SK-N-MC (cell line): ENCODE measurements around the gene CD1C.

Experiments
- DNase-seq: peaks from one replicate; pipeline ENCODE4 v3.0.0-alpha.2; 2011; ENCODE audit warnings: low read depth, low spot score
- H3K27ac ChIP-seq: fragments of 200-600 bp; sonication (generic); 2 replicates; pipeline ENCODE4 v1.5.1; 2016; ENCODE audit warnings: mixed run types
- H3K36me3 ChIP-seq: fragments of 200-600 bp; sonication (generic); 2 replicates; pipeline ENCODE4 v1.6.1; 2017; ENCODE audit warnings: antibody characterized with exemption, low read length, mixed read lengths; ENCODE audit not compliant: insufficient read depth
- H3K4me3 ChIP-seq: fragments of 200-600 bp; sonication (generic); 2 replicates; pipeline ENCODE4 v1.5.1; 2016
- H3K9ac ChIP-seq: fragments of 200-600 bp; sonication (generic); 2 replicates; pipeline ENCODE4 v1.8.0; 2017; ENCODE audit warnings: mixed run types, mixed read lengths; ENCODE audit not compliant: insufficient read length
- H3K9me3 ChIP-seq: fragments of 200-600 bp; sonication (generic); 2 replicates; pipeline ENCODE4 v1.6.1; 2017; ENCODE audit warnings: low read depth, mild to moderate bottlenecking, antibody characterized with exemption, low read length, moderate library complexity, mixed read lengths
- EZH2 ChIP-seq: fragments of 200-600 bp; sonication (generic); IDR thresholded peaks from one replicate; pipeline ENCODE4 v1.6.1; 2017; ENCODE audit warnings: antibody characterized with exemption
- FOXP2 ChIP-seq: optimal IDR thresholded peaks from 2 replicates; pipeline ENCODE3; 2011; ENCODE audit warnings: mild to moderate bottlenecking, moderate library complexity; ENCODE audit not compliant: insufficient read depth; ENCODE audit errors: extremely low read length, control extremely low read depth
- POLR2AphosphoS5 ChIP-seq: IDR thresholded peaks from 2 replicates; pipeline ENCODE4 v1.6.1; 2012; ENCODE audit warnings: mild to moderate bottlenecking, low read depth, low read length, borderline replicate concordance

Gene CD1C

GRCh38 chr1:158295791-158296190, 6.1 kb downstream of the CD1C start:
- Histone ChIP-seq H3K27ac (no peak overlapping the region), H3K9me3 (no peaks in the 10 kb centered on the region), H3K36me3 (no peaks in the 10 kb centered on the region), H3K4me3 (no peak overlapping the region), H3K9ac (no peak overlapping the region)
- TF ChIP-seq FOXP2 (no peak), EZH2 (no peak), POLR2AphosphoS5 (no peak)
- no peak for DNase-seq

- no peak overlapping the region for H3K4me3 ChIP-seq
- H3K9ac ChIP-seq, result no peak overlapping the region
- DNase-seq, result no peak
- no peak overlapping the region for H3K27ac ChIP-seq
- TF ChIP-seq POLR2AphosphoS5, result no peak
- TF ChIP-seq FOXP2, result no peak
- TF ChIP-seq EZH2, result no peak
- H3K36me3 ChIP-seq, result no peaks in the 10 kb centered on the region
- no peaks in the 10 kb centered on the region for H3K9me3 ChIP-seq
These were observed 20.9 kb downstream of the CD1C start for GRCh38 chr1:158310623-158311022.

GRCh38 chr1:158311066-158311465, 21.3 kb downstream of the CD1C start:
- H3K9ac ChIP-seq, result no peak overlapping the region
- TF ChIP-seq EZH2 (no peak), POLR2AphosphoS5 (no peak)
- no peak overlapping the region for H3K4me3 ChIP-seq
- no peak overlapping the region for H3K27ac ChIP-seq
- H3K36me3 ChIP-seq, result no peaks in the 10 kb centered on the region
- no peaks in the 10 kb centered on the region for H3K9me3 ChIP-seq
- DNase-seq, result no peak

GRCh38 chr1:158323866-158324265, 34.1 kb downstream of the CD1C start:
- no peak overlapping the region for H3K27ac ChIP-seq
- DNase-seq, result no peak

DNA sequence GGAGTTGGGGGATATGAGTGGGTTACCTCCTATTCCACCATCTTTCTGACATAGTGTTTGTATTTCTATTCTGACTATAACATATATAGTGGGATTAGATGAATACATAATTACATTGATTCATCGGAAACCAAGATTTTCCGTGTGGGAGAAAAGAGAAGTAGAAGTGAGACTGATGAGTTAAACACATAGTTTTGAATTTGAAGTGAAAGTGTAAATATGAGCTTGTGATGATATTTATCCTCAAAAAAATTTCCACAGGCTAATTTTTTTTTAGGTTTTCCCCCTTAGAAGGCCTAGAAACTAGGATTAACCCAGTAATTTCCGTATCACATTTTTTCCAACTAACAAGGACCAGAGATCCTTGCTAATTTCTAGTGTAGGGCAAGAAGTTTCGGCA, 34.7 kb downstream of the CD1C start:
- Histone ChIP-seq H3K27ac (no peak overlapping the region), H3K4me3 (no peak overlapping the region), H3K9ac (no peak overlapping the region), H3K36me3 (no peaks in the 10 kb centered on the region), H3K9me3 (no peaks in the 10 kb centered on the region)
- TF ChIP-seq EZH2 (no peak), POLR2AphosphoS5 (no peak)
- DNase-seq, result no peak

More at GRCh38 chr1:158323866-158324265, 34.1 kb downstream of the CD1C start:
- Histone ChIP-seq H3K9me3 (no peaks in the 10 kb centered on the region), H3K4me3 (no peak overlapping the region), H3K9ac (no peak overlapping the region), H3K36me3 (no peaks in the 10 kb centered on the region)
- TF ChIP-seq FOXP2, result no peak
- no peak for TF ChIP-seq POLR2AphosphoS5
- TF ChIP-seq EZH2, result no peak

DNA sequence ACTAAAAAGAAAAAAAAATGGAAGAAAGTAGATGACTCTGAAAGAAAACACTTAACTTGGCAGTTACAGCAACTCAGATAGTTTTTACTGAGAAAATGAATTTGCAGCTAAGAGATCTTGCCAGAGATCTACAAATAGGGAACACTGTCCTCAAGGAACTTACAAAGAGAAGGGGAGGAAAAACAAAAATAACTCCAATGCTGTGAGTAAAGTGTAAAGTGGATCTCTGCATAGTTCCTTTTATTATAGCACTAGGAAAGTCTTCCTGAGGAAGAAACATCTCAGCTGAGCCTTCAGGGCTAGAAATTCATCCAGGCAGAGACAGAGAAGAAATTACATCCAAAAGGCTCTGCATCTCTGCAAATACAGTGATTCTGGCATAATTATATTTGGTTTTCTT, 37.8 kb downstream of the CD1C start:
- Histone ChIP-seq H3K36me3 (no peaks in the 10 kb centered on the region), H3K27ac (no peak overlapping the region), H3K9me3 (no peaks in the 10 kb centered on the region), H3K4me3 (no peak overlapping the region), H3K9ac (no peak overlapping the region)
- no peak for DNase-seq
- TF ChIP-seq EZH2 (no peak), POLR2AphosphoS5 (no peak), FOXP2 (no peak)

DNA sequence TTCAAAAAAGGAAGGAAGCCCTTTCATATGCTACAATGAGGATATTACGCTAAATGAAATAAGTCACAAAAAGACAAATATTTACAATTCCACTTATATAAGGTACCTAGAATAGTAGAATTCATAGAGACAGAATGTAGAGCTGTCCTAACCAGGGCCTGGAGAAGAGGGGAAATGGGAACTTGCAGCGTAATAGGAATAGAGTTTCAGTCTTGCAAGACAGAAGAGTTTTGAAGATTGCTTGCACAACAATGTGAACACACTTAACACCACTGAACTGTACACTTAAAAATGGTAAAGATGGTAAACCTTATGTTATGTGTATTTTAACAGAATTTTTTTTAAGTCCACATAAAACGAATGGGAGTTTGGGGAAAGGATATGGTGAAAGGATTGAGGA, 38.7 kb downstream of the CD1C start:
- Histone ChIP-seq H3K9me3 (no peaks in the 10 kb centered on the region), H3K9ac (no peak overlapping the region), H3K4me3 (no peak overlapping the region), H3K36me3 (no peaks in the 10 kb centered on the region), H3K27ac (no peak overlapping the region)
- no peak for DNase-seq
- no peak for TF ChIP-seq POLR2AphosphoS5
- TF ChIP-seq FOXP2, result no peak
- no peak for TF ChIP-seq EZH2

GRCh38 chr1:158329300-158329699, 39.6 kb downstream of the CD1C start:
- Histone ChIP-seq H3K9me3 (no peaks in the 10 kb centered on the region), H3K9ac (no peak overlapping the region), H3K27ac (no peak overlapping the region), H3K4me3 (no peak overlapping the region), H3K36me3 (no peaks in the 10 kb centered on the region)
- no peak for TF ChIP-seq EZH2
- TF ChIP-seq FOXP2, result no peak
- no peak for TF ChIP-seq POLR2AphosphoS5
- DNase-seq, result no peak

- TF ChIP-seq EZH2 (no peak), FOXP2 (no peak), POLR2AphosphoS5 (no peak)
These were observed 40.0 kb downstream of the CD1C start for GRCh38 chr1:158329733-158330132.

More at GRCh38 chr1:158329733-158330132, 40.0 kb downstream of the CD1C start:
- no peak for DNase-seq
- Histone ChIP-seq H3K27ac (no peak overlapping the region), H3K9me3 (no peaks in the 10 kb centered on the region), H3K36me3 (no peaks in the 10 kb centered on the region), H3K4me3 (no peak overlapping the region), H3K9ac (no peak overlapping the region)
